ENCODE results near the gene MTERF1. TPM values are rescaled to one million over a fixed set of nuclear protein-coding genes. Genes with fewer than 3 reads are reported as not detected.

Gene MTERF1
- total and polyA plus RNA-seq, 2 of the 13 experiments (the other 11 are each of a cell fraction or from before 2014, with no cell fraction given): 5.5 to 19.3 TPM

- BruUV-seq (replicated peaks): no TSS peak
- Histone ChIP-seq H3K9me3 (ENCODE audit: low read length) (peaks cover 5% of the 10 kb centered on the region; the same call in 1 of the 2 replicates), H3K27ac (ENCODE audit: extremely low read length, insufficient read depth, low read length) (no peak overlapping the region), H3K9ac (ENCODE audit: insufficient read depth, low read depth, low read length) (no peak overlapping the region), H3K79me2 (ENCODE audit: insufficient read depth, low read length) (no peaks in the 10 kb centered on the region), H3K36me3 (replicated peaks in 1 of 2; ENCODE audit: control insufficient read depth in 1 of 2, insufficient read depth in 2 of 2, low read length in 2 of 2) (no peaks in the 10 kb centered on the region), H3K27me3 (ENCODE audit: control insufficient read depth in 1 of 2, insufficient read depth in 2 of 2, low read length in 2 of 2) (no peaks in the 10 kb centered on the region), H2AFZ (ENCODE audit: low read length) (no peak overlapping the region), H3K4me3 (replicated peaks in 1 of 3; ENCODE audit: insufficient read depth in 1 of 3, low read depth in 2 of 3, low read length in 3 of 3) (no peak overlapping the region), H4K20me1 (ENCODE audit: insufficient read depth, low read length) (no peaks in the 10 kb centered on the region), H3K4me2 (ENCODE audit: low read depth, low read length) (no peak overlapping the region), H3K4me1 (ENCODE audit: insufficient read depth, low read length) (peaks cover 9% of the 10 kb centered on the region)
- POLR2A ChIA-PET: no interaction called here
- ATAC-seq: no peak
- CTCF ChIA-PET (ENCODE audit: low intra/inter-chr PET ratio, low total read pairs): no interaction called here
- TF ChIP-seq ZNF782 (CRISPR knock-in tag; IDR thresholded peaks at IDR 0.05; ENCODE audit: borderline replicate concordance) (no peak), NCOA5 (CRISPR knock-in tag; IDR thresholded peaks at IDR 0.05) (no peak), KDM4B (CRISPR knock-in tag; IDR thresholded peaks at IDR 0.05) (no peak), SIN3A (IDR thresholded peaks at IDR 0.05; ENCODE audit: borderline replicate concordance, low read depth, low read length) (no peak), CREM (IDR thresholded peaks at IDR 0.05) (no peak), CREM (CRISPR knock-in tag; IDR thresholded peaks at IDR 0.05) (no peak), PAXIP1 (CRISPR knock-in tag; conservative IDR thresholded peaks at IDR 0.05) (no peak), XBP1 (CRISPR knock-in tag; IDR thresholded peaks at IDR 0.05) (no peak), HOMEZ (CRISPR knock-in tag; IDR thresholded peaks at IDR 0.05; ENCODE audit: low read depth) (no peak), NFIC (IDR thresholded peaks at IDR 0.05; ENCODE audit: low read length) (no peak), FOSL2 (CRISPR knock-in tag; IDR thresholded peaks at IDR 0.05) (no peak), ZGPAT (CRISPR knock-in tag; IDR thresholded peaks at IDR 0.05) (no peak)
- intact Hi-C loops (cut with micrococcal nuclease; ENCODE audit: unreplicated experiment) (loop anchor here (2.0 kb wide), 1 partner anchor 210 kb away; no protein-coding TSS in a partner anchor), in situ Hi-C loops (cut with HindIII; ENCODE audit: extremely low pct_ligation_motif_present, low pct_unique_long_range_greater_than_20kb) (no loop called here)
- FAIRE-seq: no peak
- DNase-seq (ENCODE audit: low spot score): no peak
Measured at GRCh38 chr7:91850455-91850854, 30.0 kb downstream of the MTERF1 start.
